D721Med (cell line): ENCODE data around the gene MMP7.

Experiments used
- DNase-seq: peaks from one replicate; pipeline ENCODE4 v3.0.0; 2011; ENCODE audit warnings: low spot score; ENCODE audit not compliant: insufficient read length
- FAIRE-seq: peaks from 2 replicates; lab custom pipeline; 2011; peaks lifted over from hg19 to GRCh38; lab: Jason Lieb, UNC
- TF ChIP-seq, protein P1 (sequence below): IDR thresholded peaks from 2 replicates; pipeline ENCODE4 v1.5.1; 2012; ENCODE audit warnings: mild to moderate bottlenecking, control low read depth; ENCODE audit not compliant: insufficient read depth; ENCODE audit errors: missing control alignments

MMP7 gene

GRCh38 chr11:102479733-102480132 is 50.8 kb downstream of the MMP7 start:
- FAIRE-seq: no peak
- no peak for DNase-seq
- TF ChIP-seq, protein P1, sequence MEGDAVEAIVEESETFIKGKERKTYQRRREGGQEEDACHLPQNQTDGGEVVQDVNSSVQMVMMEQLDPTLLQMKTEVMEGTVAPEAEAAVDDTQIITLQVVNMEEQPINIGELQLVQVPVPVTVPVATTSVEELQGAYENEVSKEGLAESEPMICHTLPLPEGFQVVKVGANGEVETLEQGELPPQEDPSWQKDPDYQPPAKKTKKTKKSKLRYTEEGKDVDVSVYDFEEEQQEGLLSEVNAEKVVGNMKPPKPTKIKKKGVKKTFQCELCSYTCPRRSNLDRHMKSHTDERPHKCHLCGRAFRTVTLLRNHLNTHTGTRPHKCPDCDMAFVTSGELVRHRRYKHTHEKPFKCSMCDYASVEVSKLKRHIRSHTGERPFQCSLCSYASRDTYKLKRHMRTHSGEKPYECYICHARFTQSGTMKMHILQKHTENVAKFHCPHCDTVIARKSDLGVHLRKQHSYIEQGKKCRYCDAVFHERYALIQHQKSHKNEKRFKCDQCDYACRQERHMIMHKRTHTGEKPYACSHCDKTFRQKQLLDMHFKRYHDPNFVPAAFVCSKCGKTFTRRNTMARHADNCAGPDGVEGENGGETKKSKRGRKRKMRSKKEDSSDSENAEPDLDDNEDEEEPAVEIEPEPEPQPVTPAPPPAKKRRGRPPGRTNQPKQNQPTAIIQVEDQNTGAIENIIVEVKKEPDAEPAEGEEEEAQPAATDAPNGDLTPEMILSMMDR: no peak

- TF ChIP-seq, protein P1: no peak
- FAIRE-seq (no peak), DNase-seq (no peak)
Measured at GRCh38 chr11:102478673-102479299, 51.8 kb downstream of the MMP7 start.

- FAIRE-seq: no peak
Measured at GRCh38 chr11:102476812-102477211, 53.7 kb downstream of the MMP7 start.

DNA sequence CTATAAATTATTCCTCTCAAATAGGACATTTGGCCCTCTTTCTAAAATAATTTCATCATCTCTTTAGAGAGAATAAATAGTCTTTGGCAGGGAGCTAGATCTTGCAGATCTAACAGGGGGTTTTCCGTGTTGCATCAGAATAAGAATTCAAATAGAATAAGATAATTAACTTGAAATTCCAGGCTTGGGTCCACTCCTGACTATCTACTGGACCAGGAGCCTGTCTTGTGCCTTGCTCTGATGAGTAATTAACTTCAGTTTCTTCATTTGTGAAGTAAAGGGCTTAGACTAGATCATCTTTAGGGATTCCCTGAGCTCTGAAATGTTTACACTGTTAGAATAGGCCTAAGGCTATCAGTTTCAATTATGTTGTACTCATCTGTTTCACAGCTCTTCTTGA is 54.5 kb downstream of the MMP7 start:
- TF ChIP-seq, protein P1: no peak
- no peak for FAIRE-seq
- no peak for DNase-seq

More at GRCh38 chr11:102476812-102477211, 53.7 kb downstream of the MMP7 start:
- no peak for DNase-seq
- TF ChIP-seq, protein P1: no peak

DNA sequence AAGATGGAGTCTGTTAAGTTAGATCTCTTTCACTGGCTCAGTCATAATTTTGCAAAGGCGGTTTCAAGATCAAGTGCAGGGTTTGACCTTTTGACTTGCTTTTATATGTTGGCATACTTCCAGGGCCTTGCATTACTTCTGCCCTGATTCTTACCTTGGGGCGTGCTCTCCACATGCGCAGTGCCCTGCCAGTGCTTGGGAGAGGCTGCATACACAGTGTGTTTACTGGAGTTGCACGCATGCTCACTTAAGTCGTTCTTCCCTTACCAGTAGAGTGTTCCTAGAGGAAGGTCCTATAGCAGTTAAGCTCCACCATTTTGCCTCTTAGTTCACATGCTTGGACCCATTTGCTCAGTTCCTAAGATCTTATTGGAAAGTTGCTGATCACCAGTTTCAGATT is 57.0 kb downstream of the MMP7 start:
- DNase-seq (no peak), FAIRE-seq (no peak)
- TF ChIP-seq, protein P1: no peak

GRCh38 chr11:102472127-102472526 is 58.4 kb downstream of the MMP7 start:
- FAIRE-seq: no peak
- TF ChIP-seq, protein P1: no peak
- no peak for DNase-seq

DNA sequence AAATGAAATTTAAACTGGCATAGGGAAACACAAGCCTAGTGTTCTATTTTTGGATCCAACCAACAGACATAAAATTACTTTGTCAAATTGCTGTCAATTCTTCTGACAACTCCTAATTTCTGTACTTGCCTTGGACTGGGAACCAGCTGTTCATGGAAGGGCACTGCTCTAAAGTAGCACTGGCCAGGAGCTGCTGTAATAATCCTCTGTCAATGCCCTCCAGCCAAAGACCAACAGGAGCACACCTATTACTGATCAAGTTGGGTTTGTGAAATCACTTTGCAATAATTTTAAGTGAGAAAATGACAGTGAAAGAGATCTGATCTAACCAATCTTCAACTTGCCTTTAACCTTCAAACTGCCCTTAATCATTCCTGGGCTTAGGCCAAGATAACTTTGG is 59.1 kb downstream of the MMP7 start:
- FAIRE-seq: no peak
- TF ChIP-seq, protein P1: no peak
- DNase-seq: no peak
